ENCODE results near the gene TNFRSF12A. TPM values are rescaled to one million over a fixed set of nuclear protein-coding genes. Genes with fewer than 3 reads are reported as not detected.

TNFRSF12A gene
- total RNA-seq, 1 donor from 2014 or later: 14.3 TPM

GRCh38 chr16:3000540-3000939 is 19.6 kb upstream of the TNFRSF12A start:
- no peaks in the 10 kb centered on the region for H3K9me3 ChIP-seq (ENCODE audit: low read depth)
- H3K4me2 ChIP-seq: no peak overlapping the region
- TF ChIP-seq EZH2 (IDR thresholded peaks at IDR 0.05): no peak
- TF ChIP-seq EZH2phosphoT487 (IDR thresholded peaks at IDR 0.05): no peak
- TF ChIP-seq, protein P1, sequence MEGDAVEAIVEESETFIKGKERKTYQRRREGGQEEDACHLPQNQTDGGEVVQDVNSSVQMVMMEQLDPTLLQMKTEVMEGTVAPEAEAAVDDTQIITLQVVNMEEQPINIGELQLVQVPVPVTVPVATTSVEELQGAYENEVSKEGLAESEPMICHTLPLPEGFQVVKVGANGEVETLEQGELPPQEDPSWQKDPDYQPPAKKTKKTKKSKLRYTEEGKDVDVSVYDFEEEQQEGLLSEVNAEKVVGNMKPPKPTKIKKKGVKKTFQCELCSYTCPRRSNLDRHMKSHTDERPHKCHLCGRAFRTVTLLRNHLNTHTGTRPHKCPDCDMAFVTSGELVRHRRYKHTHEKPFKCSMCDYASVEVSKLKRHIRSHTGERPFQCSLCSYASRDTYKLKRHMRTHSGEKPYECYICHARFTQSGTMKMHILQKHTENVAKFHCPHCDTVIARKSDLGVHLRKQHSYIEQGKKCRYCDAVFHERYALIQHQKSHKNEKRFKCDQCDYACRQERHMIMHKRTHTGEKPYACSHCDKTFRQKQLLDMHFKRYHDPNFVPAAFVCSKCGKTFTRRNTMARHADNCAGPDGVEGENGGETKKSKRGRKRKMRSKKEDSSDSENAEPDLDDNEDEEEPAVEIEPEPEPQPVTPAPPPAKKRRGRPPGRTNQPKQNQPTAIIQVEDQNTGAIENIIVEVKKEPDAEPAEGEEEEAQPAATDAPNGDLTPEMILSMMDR (IDR thresholded peaks at IDR 0.05): no peak
- peaks cover 4% of the 10 kb centered on the region for H3K4me1 Mint-ChIP-seq
- no peaks in the 10 kb centered on the region for H3K36me3 ChIP-seq
- no peak overlapping the region for H3K27ac Mint-ChIP-seq
- H3K27me3 Mint-ChIP-seq (ENCODE audit: insufficient read depth, low read depth): peaks cover 11% of the 10 kb centered on the region
- no peak overlapping the region for H3K4me3 ChIP-seq
- no peaks in the 10 kb centered on the region for H3K4me1 ChIP-seq
- H3K4me3 Mint-ChIP-seq: no peak overlapping the region
- H3F3A ChIP-seq (ENCODE audit: low read depth): peaks cover 9% of the 10 kb centered on the region
- H4K20me1 ChIP-seq (ENCODE audit: low read depth): peaks cover 8% of the 10 kb centered on the region
- H3K27ac ChIP-seq: no peak overlapping the region
- H3K79me2 ChIP-seq (ENCODE audit: low read depth): no peaks in the 10 kb centered on the region
- H3K36me3 Mint-ChIP-seq: no peaks in the 10 kb centered on the region
- no peak overlapping the region for H2AFZ ChIP-seq (replicated peaks)
- H3K9me3 Mint-ChIP-seq: peaks cover 2% of the 10 kb centered on the region
- peaks cover 10% of the 10 kb centered on the region for H3K27me3 ChIP-seq
- no peak overlapping the region for H3K9ac ChIP-seq
- DNase-seq (ENCODE audit: low spot score): no peak

- Mint-ChIP-seq H3K9me3 (peaks cover 2% of the 10 kb centered on the region), H3K27ac (no peak overlapping the region), H3K4me3 (no peak overlapping the region), H3K27me3 (ENCODE audit: insufficient read depth, low read depth) (peaks cover 18% of the 10 kb centered on the region), H3K36me3 (no peaks in the 10 kb centered on the region), H3K4me1 (peaks cover 4% of the 10 kb centered on the region)
- no peak overlapping the region for H3K27ac ChIP-seq
- H3K4me2 ChIP-seq: no peak overlapping the region
- no peaks in the 10 kb centered on the region for H3K36me3 ChIP-seq
- H3K27me3 ChIP-seq: peaks cover 18% of the 10 kb centered on the region
- peak; percentile 54 for DNase-seq (ENCODE audit: low spot score)
- H3K9me3 ChIP-seq (ENCODE audit: low read depth): no peaks in the 10 kb centered on the region
- H2AFZ ChIP-seq (replicated peaks): no peak overlapping the region
- TF ChIP-seq, protein P1 (IDR thresholded peaks at IDR 0.05): no peak
- TF ChIP-seq EZH2 (IDR thresholded peaks at IDR 0.05): no peak
- TF ChIP-seq EZH2phosphoT487 (IDR thresholded peaks at IDR 0.05): no peak
- peaks cover 11% of the 10 kb centered on the region for H4K20me1 ChIP-seq (ENCODE audit: low read depth)
- no peaks in the 10 kb centered on the region for H3K4me1 ChIP-seq
- peaks cover 15% of the 10 kb centered on the region for H3F3A ChIP-seq (ENCODE audit: low read depth)
- H3K4me3 ChIP-seq: no peak overlapping the region
- H3K9ac ChIP-seq: no peak overlapping the region
- H3K79me2 ChIP-seq (ENCODE audit: low read depth): no peaks in the 10 kb centered on the region
Measured at GRCh38 chr16:3001316-3001715, 18.9 kb upstream of the TNFRSF12A start.

- peak; percentile 99 for DNase-seq (ENCODE audit: low spot score)
- no peaks in the 10 kb centered on the region for H3K36me3 ChIP-seq
- no peaks in the 10 kb centered on the region for H3K9me3 ChIP-seq (ENCODE audit: low read depth)
- H3K27ac ChIP-seq: no peak overlapping the region
- TF ChIP-seq EZH2 (IDR thresholded peaks at IDR 0.05) (no peak), EZH2phosphoT487 (IDR thresholded peaks at IDR 0.05) (no peak)
- TF ChIP-seq, protein P1 (IDR thresholded peaks at IDR 0.05): peak; percentile 57
- Mint-ChIP-seq H3K27me3 (ENCODE audit: insufficient read depth, low read depth) (peaks cover 38% of the 10 kb centered on the region), H3K9me3 (peaks cover 2% of the 10 kb centered on the region), H3K36me3 (no peaks in the 10 kb centered on the region), H3K4me3 (peak overlapping the region; percentile 78), H3K27ac (no peak overlapping the region), H3K4me1 (peaks cover 16% of the 10 kb centered on the region)
- no peak overlapping the region for H3K4me3 ChIP-seq
- H3K79me2 ChIP-seq (ENCODE audit: low read depth): no peaks in the 10 kb centered on the region
- no peak overlapping the region for H3K9ac ChIP-seq
- H4K20me1 ChIP-seq (ENCODE audit: low read depth): peaks cover 11% of the 10 kb centered on the region
- peaks cover 18% of the 10 kb centered on the region for H3K4me1 ChIP-seq
- no peak overlapping the region for H2AFZ ChIP-seq (replicated peaks)
- no peak overlapping the region for H3K4me2 ChIP-seq
- H3F3A ChIP-seq (ENCODE audit: low read depth): peaks cover 31% of the 10 kb centered on the region
- H3K27me3 ChIP-seq: peaks cover 42% of the 10 kb centered on the region
Measured at GRCh38 chr16:3003582-3004270, 16.4 kb upstream of the TNFRSF12A start.
